ENCODE data around the gene B3GALT4.

- TF ChIP-seq CTCF (IDR thresholded peaks at IDR 0.05 in 2 of 3, conservative IDR thresholded peaks at IDR 0.05 in 1 of 3; ENCODE audit: borderline replicate concordance in 1 of 3, insufficient read depth in 1 of 3, low read depth in 2 of 3, low read length in 2 of 3) (no peak), SP1 (IDR thresholded peaks at IDR 0.05; ENCODE audit: low read depth) (no peak), TCF7L2 (IDR thresholded peaks at IDR 0.05; ENCODE audit: borderline replicate concordance, extremely low read depth, insufficient read depth, insufficient read length) (no peak), REST (IDR thresholded peaks at IDR 0.05; ENCODE audit: low read depth) (no peak), SRF (IDR thresholded peaks at IDR 0.05; ENCODE audit: low read depth) (no peak), ZBTB33 (IDR thresholded peaks at IDR 0.05; ENCODE audit: extremely low read depth, insufficient replicate concordance, low read length) (no peak), EGR1 (IDR thresholded peaks at IDR 0.05; ENCODE audit: low read depth) (no peak), EZH2 (IDR thresholded peaks at IDR 0.05) (no peak), POLR2A (IDR thresholded peaks at IDR 0.05; ENCODE audit: borderline replicate concordance, extremely low read depth, insufficient read depth, insufficient read length) (no peak), MAX (IDR thresholded peaks at IDR 0.05) (no peak), RAD21 (IDR thresholded peaks at IDR 0.05; ENCODE audit: low read depth) (no peak), ZNF274 (IDR thresholded peaks at IDR 0.05; ENCODE audit: low read depth, low read length) (no peak), FOSL1 (IDR thresholded peaks at IDR 0.05; ENCODE audit: low read depth) (no peak), ATF3 (IDR thresholded peaks at IDR 0.05) (no peak)
Observed at GRCh38 chr6:33294086-33294823, 17.3 kb downstream of the B3GALT4 start.

Data from HCT116 (cell line).